GM18951 (cell line): ENCODE measurements around the gene PRKCE.

ENCODE experiments used
- POLR2A ChIP-seq: IDR thresholded peaks from 4 replicates; pipeline ENCODE4 v1.6.1; 2011; ENCODE audit warnings: mild to moderate bottlenecking; ENCODE audit not compliant: insufficient read length, insufficient read depth; ENCODE audit errors: extremely low read depth
- in situ Hi-C: fragments of 300-500 bp; cut with MboI; formaldehyde crosslinking; loops from one replicate; pipeline ENCODE4 v1.12.0; 2022; ENCODE audit warnings: low sequenced_read_pairs, mixed read lengths, inconsistent platforms; ENCODE audit not compliant: unreplicated experiment

The PRKCE gene

DNA sequence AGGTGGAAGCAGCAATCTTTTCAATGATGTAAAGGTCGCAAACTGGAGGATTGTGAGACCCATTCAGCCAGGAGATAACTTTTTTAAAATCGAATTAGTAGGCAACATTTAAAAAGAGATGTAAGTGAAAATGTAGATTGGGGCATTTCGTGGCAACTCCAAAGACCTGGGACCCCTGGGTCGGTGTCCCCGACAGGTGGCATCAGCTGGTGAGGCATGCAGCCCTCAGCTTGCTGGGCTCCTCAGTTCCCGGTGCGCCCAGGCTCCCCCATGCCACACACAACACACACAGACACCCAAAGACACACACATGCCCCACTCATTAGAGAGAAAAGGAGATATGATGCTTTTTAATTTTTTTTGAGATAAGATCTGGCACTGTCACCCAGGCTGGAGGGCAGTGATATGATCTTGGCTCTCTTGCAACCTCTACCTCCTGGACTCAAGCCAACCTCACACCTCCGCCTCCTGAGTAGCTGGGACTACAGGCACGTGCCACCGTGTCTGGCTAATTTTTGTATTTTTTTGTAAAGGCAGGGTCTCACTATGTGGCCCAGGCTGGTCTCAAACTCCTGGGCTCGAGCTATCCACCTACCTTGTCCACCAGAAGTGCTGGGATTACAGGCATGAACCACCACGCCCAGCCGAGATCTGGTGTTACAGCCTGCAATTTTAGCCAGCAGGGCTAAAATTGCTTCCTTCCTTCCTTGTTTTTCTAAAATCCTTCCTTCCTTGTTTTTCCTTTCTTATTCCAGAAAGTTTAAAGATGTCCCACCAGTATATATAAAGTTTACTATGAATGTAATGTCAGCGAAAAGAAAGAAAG, 523.1 kb downstream of the PRKCE start:
- TF ChIP-seq POLR2A: no peak
- in situ Hi-C loops: no loop called here

- in situ Hi-C loops: no loop called here
- TF ChIP-seq POLR2A: no peak
Observed at GRCh38 chr2:46175419-46175818, 523.9 kb downstream of the PRKCE start.

- no peak for TF ChIP-seq POLR2A
- in situ Hi-C loops: no loop called here
Observed at GRCh38 chr2:46177461-46178089, 526.1 kb downstream of the PRKCE start.

GRCh38 chr2:46179037-46179621, 527.7 kb downstream of the PRKCE start:
- in situ Hi-C loops: no loop called here

GRCh38 chr2:46180189-46180588, 528.7 kb downstream of the PRKCE start:
- TF ChIP-seq POLR2A: no peak
- in situ Hi-C loops: no loop called here

More at GRCh38 chr2:46179037-46179621, 527.7 kb downstream of the PRKCE start:
- no peak for TF ChIP-seq POLR2A

GRCh38 chr2:46181306-46181705, 529.8 kb downstream of the PRKCE start:
- in situ Hi-C loops: no loop called here
- no peak for TF ChIP-seq POLR2A

GRCh38 chr2:46181789-46182530, 530.5 kb downstream of the PRKCE start:
- in situ Hi-C loops: no loop called here
- TF ChIP-seq POLR2A: no peak

GRCh38 chr2:46183426-46183825, 532.0 kb downstream of the PRKCE start:
- in situ Hi-C loops: no loop called here
- no peak for TF ChIP-seq POLR2A

- in situ Hi-C loops: no loop called here
- TF ChIP-seq POLR2A: no peak
Observed at GRCh38 chr2:46184794-46185583, 533.5 kb downstream of the PRKCE start.

- TF ChIP-seq POLR2A: no peak
- in situ Hi-C loops: no loop called here
Observed at GRCh38 chr2:46187112-46187618, 535.7 kb downstream of the PRKCE start.

- no peak for TF ChIP-seq POLR2A
- in situ Hi-C loops: no loop called here
Observed at GRCh38 chr2:46188041-46188716, 536.7 kb downstream of the PRKCE start.

DNA sequence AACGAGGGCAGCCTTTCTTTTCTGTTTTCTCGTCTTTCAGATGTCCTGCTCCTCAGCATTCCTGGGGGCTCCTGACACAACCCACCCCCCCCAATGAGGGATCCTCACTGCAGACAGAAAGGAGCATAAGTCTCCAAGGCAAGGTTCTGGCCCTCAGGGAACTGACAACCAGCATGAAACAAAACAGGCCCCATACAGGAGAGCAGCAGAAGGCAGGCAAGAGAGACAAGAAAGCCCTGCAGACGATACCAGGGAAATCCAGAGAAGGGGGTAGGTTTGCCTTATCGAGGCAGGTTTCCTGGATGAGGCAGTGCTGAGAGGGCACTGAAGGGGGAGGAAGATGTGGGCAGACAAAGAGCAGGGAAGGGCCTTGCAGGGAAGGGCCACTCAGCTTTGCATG, 541.9 kb downstream of the PRKCE start:
- TF ChIP-seq POLR2A: no peak
- in situ Hi-C loops: no loop called here
